Nasal cavity respiratory epithelium epithelial cell of viscerocranial mucosa (primary cell): ENCODE data around the gene IFNE. TPM values are rescaled to one million over a fixed set of nuclear protein-coding genes. Genes with fewer than 3 reads are reported as not detected.

Source experiments
- total RNA-seq: library from RNA; depleted of rRNA; stranded (reverse); fragments of >200 nt; gene quantifications from 2 replicates; pipeline ENCODE4 v1.2.3, GENCODE V29; 2014

The IFNE gene, protein sequence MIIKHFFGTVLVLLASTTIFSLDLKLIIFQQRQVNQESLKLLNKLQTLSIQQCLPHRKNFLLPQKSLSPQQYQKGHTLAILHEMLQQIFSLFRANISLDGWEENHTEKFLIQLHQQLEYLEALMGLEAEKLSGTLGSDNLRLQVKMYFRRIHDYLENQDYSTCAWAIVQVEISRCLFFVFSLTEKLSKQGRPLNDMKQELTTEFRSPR
- total RNA-seq: 3.4 and 22.5 TPM in 2 replicates

DNA sequence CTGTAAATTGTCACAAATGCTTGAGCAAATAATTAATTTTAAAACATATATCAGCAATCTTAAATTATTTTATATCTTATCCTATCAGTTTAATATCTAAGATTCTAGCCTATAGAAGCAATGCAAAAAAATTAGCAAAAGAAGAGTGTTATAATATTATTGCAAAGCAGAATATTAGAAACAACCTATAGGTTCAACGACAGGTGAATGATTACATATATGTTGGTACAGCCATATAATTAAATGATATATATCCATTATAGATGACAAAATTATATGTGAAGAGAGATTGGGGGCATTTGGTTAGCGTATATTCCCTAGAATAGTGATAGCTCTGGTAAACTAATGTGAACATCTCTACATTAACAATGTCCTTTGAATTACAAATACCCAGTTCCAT lies at the start of gene IFNE:
TSS of gene IFNE (minus strand) at position 101 of the 400 bp plus-strand sequence. CDS start 619 bp downstream, outside the sequence.

DNA sequence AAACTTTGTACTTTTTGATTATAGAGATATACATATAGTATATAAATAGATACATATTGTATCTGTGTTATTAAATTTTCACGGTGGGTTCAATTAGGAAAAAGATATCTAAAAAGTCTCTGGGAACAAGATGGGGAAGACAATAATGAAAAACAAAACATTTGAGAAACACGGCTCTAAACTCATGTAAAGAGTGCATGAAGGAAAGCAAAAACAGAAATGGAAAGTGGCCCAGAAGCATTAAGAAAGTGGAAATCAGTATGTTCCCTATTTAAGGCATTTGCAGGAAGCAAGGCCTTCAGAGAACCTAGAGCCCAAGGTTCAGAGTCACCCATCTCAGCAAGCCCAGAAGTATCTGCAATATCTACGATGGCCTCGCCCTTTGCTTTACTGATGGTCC lies 42.0 kb downstream of the IFNE start, which contains the start of gene IFNA1:
TSS of gene IFNA1 (plus strand) at position 301 of the 400 bp plus-strand sequence. CDS start at position 370, 69 bp downstream.

Other genes starting within 250 kb of the IFNE start
- gene IFNA14, start 242.3 kb downstream of the IFNE start, total RNA-seq: not detected in 2 replicates
- not detected in 2 replicates for gene IFNA5, start 177.0 kb downstream of the IFNE start, total RNA-seq
- 33.5 and 47.5 TPM in 2 replicates for gene KLHL9, start 146.9 kb downstream of the IFNE start, total RNA-seq
- not detected in 2 replicates for gene IFNA6, start 131.4 kb downstream of the IFNE start, total RNA-seq
- not detected in 2 replicates for gene IFNA13, start 114.3 kb downstream of the IFNE start, total RNA-seq
- gene IFNA2, start 96.9 kb downstream of the IFNE start, total RNA-seq: not detected in 2 replicates
- gene IFNA8, start 73.2 kb downstream of the IFNE start, total RNA-seq: not detected in 2 replicates
- not detected in 2 replicates for gene IFNA1, start 41.9 kb downstream of the IFNE start, total RNA-seq